ENCODE results near the gene HRK. TPM values are rescaled to one million over a fixed set of nuclear protein-coding genes. Genes with fewer than 3 reads are reported as not detected.
A peak's percentile ranks its signal among the peaks of the same experiment; 100 is the strongest.

HRK gene
- total RNA-seq, 1 experiment from 2014 or later = 2.6 TPM

DNA sequence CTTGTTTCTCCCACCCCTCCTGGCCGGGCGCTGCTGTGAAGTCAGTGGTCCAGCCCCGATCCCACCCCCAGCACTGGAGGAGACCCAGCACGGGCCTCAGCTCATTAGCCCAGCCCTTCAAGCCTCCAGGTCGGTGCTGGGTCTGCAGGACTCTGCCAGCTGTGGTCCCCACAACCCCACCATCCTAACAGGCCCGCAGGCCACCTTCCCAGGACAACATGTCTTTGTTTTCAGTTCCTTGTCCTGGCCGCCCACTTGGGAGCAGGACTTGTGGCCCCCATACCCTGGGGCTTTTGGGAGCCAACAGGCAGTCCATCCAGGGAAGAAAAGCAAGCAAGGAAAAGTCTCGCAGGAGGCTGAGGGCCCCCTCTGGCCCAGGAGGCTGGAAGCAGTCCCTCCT lies 60.0 kb downstream of the HRK start:
- H3K27ac Mint-ChIP-seq = peak overlapping the region in 2 of 3 experiments; percentile 44 to 79; a peak in 3 of 7 replicates
- TF ChIP-seq, protein P1, sequence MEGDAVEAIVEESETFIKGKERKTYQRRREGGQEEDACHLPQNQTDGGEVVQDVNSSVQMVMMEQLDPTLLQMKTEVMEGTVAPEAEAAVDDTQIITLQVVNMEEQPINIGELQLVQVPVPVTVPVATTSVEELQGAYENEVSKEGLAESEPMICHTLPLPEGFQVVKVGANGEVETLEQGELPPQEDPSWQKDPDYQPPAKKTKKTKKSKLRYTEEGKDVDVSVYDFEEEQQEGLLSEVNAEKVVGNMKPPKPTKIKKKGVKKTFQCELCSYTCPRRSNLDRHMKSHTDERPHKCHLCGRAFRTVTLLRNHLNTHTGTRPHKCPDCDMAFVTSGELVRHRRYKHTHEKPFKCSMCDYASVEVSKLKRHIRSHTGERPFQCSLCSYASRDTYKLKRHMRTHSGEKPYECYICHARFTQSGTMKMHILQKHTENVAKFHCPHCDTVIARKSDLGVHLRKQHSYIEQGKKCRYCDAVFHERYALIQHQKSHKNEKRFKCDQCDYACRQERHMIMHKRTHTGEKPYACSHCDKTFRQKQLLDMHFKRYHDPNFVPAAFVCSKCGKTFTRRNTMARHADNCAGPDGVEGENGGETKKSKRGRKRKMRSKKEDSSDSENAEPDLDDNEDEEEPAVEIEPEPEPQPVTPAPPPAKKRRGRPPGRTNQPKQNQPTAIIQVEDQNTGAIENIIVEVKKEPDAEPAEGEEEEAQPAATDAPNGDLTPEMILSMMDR (conservative IDR thresholded peaks at IDR 0.05) = no peak
- H3T11ph ChIP-seq (ENCODE audit: low read length) = no peak overlapping the region
- H3K36me3 Mint-ChIP-seq (ENCODE audit: insufficient read depth in 1 of 3, low read depth in 3 of 3) = peaks cover 0 to 7% (median 4%) of the 10 kb centered on the region in 3 experiments; a peak in 4 of 7 replicates
- peaks cover 12 to 28% of the 10 kb centered on the region in 2 experiments for H3K4me1 Mint-ChIP-seq
- no peaks in the 10 kb centered on the region for H3K27me3 Mint-ChIP-seq (ENCODE audit: low read depth)
- H2BK5ac ChIP-seq (ENCODE audit: insufficient read length, low read length) = no peak overlapping the region
- no peak overlapping the region for H2BK15ac ChIP-seq (ENCODE audit: low read depth, low read length)
- WGBS (ENCODE audit: extremely low coverage, insufficient read length, low lambda C conversion rate) = no CpG with 5 or more reads among the region's 8 CpGs
- H4K5ac ChIP-seq (ENCODE audit: insufficient read length, low read depth, low read length) = no peak overlapping the region
- H2BK20ac ChIP-seq (ENCODE audit: low read depth, low read length, poor library complexity, severe bottlenecking) = no peak overlapping the region
- H4K91ac ChIP-seq (ENCODE audit: insufficient read length, low read depth, low read length) = peak overlapping the region; percentile 51
- H3K79me1 ChIP-seq (ENCODE audit: insufficient read depth, low read depth, low read length, poor library complexity, severe bottlenecking) = no peaks in the 10 kb centered on the region
- H2AFZ ChIP-seq (ENCODE audit: low read length) = no peak overlapping the region
- H3K23me2 ChIP-seq (ENCODE audit: insufficient read length, low read depth, low read length, poor library complexity, severe bottlenecking) = peaks cover 6% of the 10 kb centered on the region
- 0 out of 2 replicates have a peak overlapping the region, but pooled peaks have one; percentile 33 for H3K14ac ChIP-seq (ENCODE audit: insufficient read depth, low read length)
- no peak overlapping the region for H4K8ac ChIP-seq (replicated peaks; ENCODE audit: insufficient read length, low read depth, low read length)
- H3K56ac ChIP-seq (ENCODE audit: insufficient read length, low read depth, low read length) = no peak overlapping the region
- no peaks in the 10 kb centered on the region; a peak in 1 of 5 replicates for H3K9me3 Mint-ChIP-seq
- H3K4ac ChIP-seq (ENCODE audit: low read depth, low read length) = no peak overlapping the region
- H2BK12ac ChIP-seq (ENCODE audit: insufficient read length, low read depth, low read length) = no peak overlapping the region
- no peaks in the 10 kb centered on the region for H3K27me3 ChIP-seq (ENCODE audit: insufficient read depth, low read length)
- H4K20me1 ChIP-seq (ENCODE audit: control insufficient read depth, insufficient read depth, insufficient read length) = no peaks in the 10 kb centered on the region
- H3K27ac ChIP-seq (ENCODE audit: insufficient read length, low read depth, low read length) = no peak overlapping the region
- no peaks in the 10 kb centered on the region for H3K4me1 ChIP-seq (ENCODE audit: insufficient read depth, low read length)
- DNase-seq = peak; percentile 57
- no peak overlapping the region for H3K9ac ChIP-seq (ENCODE audit: extremely low read depth, insufficient read length, low read length)
- no peaks in the 10 kb centered on the region for H3K79me2 ChIP-seq (ENCODE audit: insufficient read depth, low read length)
- peak overlapping the region; percentile 34 for H3K18ac ChIP-seq (ENCODE audit: insufficient read length, low read depth, low read length)
- H3K9me3 ChIP-seq (ENCODE audit: control insufficient read depth, low read depth, low read length) = no peaks in the 10 kb centered on the region
- no peak overlapping the region for H3K4me2 ChIP-seq (ENCODE audit: insufficient read depth, insufficient read length, low read length)
- no peak overlapping the region for H3K23ac ChIP-seq (ENCODE audit: insufficient read length, low read depth, low read length)
- H2AK5ac ChIP-seq (ENCODE audit: insufficient read length, low read length) = no peak overlapping the region
- peak overlapping the region in 1 of 2 experiments; percentile 4; a peak in 1 of 5 replicates for H3K4me3 Mint-ChIP-seq
- no peak overlapping the region for H2BK120ac ChIP-seq (ENCODE audit: low read depth, low read length, poor library complexity, severe bottlenecking)
